Neutrophil (primary cell): ENCODE measurements around the gene FABP1.

Experiments
- H3K27ac ChIP-seq: fragments of 200-600 bp; sonication (generic); 2 replicates; pipeline ENCODE4 v1.5.1; 2016; ENCODE audit warnings: mild to moderate bottlenecking, moderate library complexity
- H3K27me3 ChIP-seq: fragments of 200-600 bp; sonication (generic); 2 replicates; pipeline ENCODE4 v1.6.0; 2016; ENCODE audit warnings: mild to moderate bottlenecking
- H3K36me3 ChIP-seq: fragments of 200-600 bp; sonication (generic); 2 replicates; pipeline ENCODE4 v1.5.1; 2017
- H3K4me1 ChIP-seq, 2 experiments: fragments of 200-600 bp in 1 of 2; sonication (generic) in 1 of 2; 1 replicate in 1 of 2; 2 replicates in 1 of 2; pipeline versions ENCODE4 v1.5.1 to v1.6.1; 2013 to 2016; ENCODE audit warnings: low read depth in 1 of 2, low read length in 1 of 2, mild to moderate bottlenecking in 1 of 2, moderate library complexity in 1 of 2; ENCODE audit not compliant: control insufficient read depth in 1 of 2, insufficient read depth in 1 of 2
- H3K4me3 ChIP-seq, 2 experiments: fragments of 200-600 bp in 1 of 2; sonication (generic) in 1 of 2; 1 replicate in 1 of 2; 2 replicates in 1 of 2; pipeline ENCODE4 v1.5.1; 2013 to 2016; ENCODE audit warnings: low read depth in 1 of 2, low read length in 1 of 2, mild to moderate bottlenecking in 1 of 2, moderate library complexity in 1 of 2
- H3K9me3 ChIP-seq: fragments of 200-600 bp; sonication (generic); 2 replicates; pipeline ENCODE4 v1.5.1; 2016
- TF ChIP-seq, protein P1 (sequence below): fragments of 200-600 bp; sonication (generic); IDR thresholded peaks from 2 replicates; pipeline ENCODE4 v1.5.1; 2016; ENCODE audit warnings: antibody characterized with exemption

The FABP1 gene

GRCh38 chr2:88097891-88098557 lies 29.8 kb downstream of the FABP1 start:
- no peaks in the 10 kb centered on the region for H3K4me1 ChIP-seq
- H3K4me3 ChIP-seq: no peak overlapping the region
- TF ChIP-seq, protein P1, sequence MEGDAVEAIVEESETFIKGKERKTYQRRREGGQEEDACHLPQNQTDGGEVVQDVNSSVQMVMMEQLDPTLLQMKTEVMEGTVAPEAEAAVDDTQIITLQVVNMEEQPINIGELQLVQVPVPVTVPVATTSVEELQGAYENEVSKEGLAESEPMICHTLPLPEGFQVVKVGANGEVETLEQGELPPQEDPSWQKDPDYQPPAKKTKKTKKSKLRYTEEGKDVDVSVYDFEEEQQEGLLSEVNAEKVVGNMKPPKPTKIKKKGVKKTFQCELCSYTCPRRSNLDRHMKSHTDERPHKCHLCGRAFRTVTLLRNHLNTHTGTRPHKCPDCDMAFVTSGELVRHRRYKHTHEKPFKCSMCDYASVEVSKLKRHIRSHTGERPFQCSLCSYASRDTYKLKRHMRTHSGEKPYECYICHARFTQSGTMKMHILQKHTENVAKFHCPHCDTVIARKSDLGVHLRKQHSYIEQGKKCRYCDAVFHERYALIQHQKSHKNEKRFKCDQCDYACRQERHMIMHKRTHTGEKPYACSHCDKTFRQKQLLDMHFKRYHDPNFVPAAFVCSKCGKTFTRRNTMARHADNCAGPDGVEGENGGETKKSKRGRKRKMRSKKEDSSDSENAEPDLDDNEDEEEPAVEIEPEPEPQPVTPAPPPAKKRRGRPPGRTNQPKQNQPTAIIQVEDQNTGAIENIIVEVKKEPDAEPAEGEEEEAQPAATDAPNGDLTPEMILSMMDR: no peak
- H3K9me3 ChIP-seq: no peaks in the 10 kb centered on the region
- H3K27me3 ChIP-seq: no peaks in the 10 kb centered on the region
- no peak overlapping the region for H3K27ac ChIP-seq
- H3K36me3 ChIP-seq: no peaks in the 10 kb centered on the region

- Histone ChIP-seq H3K9me3 (no peaks in the 10 kb centered on the region), H3K4me1 (peaks cover 6 to 7% of the 10 kb centered on the region in 2 experiments), H3K27me3 (no peaks in the 10 kb centered on the region), H3K36me3 (no peaks in the 10 kb centered on the region), H3K27ac (no peak overlapping the region), H3K4me3 (no peak overlapping the region)
- TF ChIP-seq, protein P1: no peak
These were observed 30.7 kb downstream of the FABP1 start for GRCh38 chr2:88097192-88097591.

- TF ChIP-seq, protein P1: no peak
- Histone ChIP-seq H3K27ac (no peak overlapping the region), H3K4me1 (peaks cover 10 to 12% of the 10 kb centered on the region in 2 experiments), H3K4me3 (no peak overlapping the region), H3K36me3 (no peaks in the 10 kb centered on the region), H3K9me3 (no peaks in the 10 kb centered on the region), H3K27me3 (no peaks in the 10 kb centered on the region)
These were observed 31.2 kb downstream of the FABP1 start for GRCh38 chr2:88096708-88097107.

DNA sequence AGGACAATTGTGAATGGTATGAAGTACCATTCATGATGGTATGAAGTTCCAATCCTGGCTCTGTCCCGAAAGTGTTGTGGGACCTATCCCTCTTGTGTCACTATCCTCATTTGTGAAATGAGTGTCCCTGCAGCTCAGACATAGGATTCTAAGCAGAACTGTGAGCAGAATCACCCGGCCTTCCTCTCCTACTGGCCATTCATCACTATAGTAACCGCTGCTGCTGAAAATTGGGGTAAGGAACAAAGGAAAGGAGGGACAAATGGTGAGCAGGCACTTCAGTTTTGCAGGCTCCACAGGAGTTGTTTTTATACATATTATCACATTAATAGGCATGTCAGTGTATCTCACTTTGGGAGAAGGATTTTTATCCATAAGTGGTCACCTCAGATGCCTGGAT lies 32.8 kb downstream of the FABP1 start:
- TF ChIP-seq, protein P1: no peak
- Histone ChIP-seq H3K9me3 (no peaks in the 10 kb centered on the region), H3K36me3 (no peaks in the 10 kb centered on the region), H3K4me3 (no peak overlapping the region), H3K27me3 (no peaks in the 10 kb centered on the region), H3K4me1 (peaks cover 10 to 12% of the 10 kb centered on the region in 2 experiments), H3K27ac (no peak overlapping the region)

- Histone ChIP-seq H3K36me3 (no peaks in the 10 kb centered on the region), H3K9me3 (no peaks in the 10 kb centered on the region), H3K27me3 (no peaks in the 10 kb centered on the region), H3K27ac (no peak overlapping the region), H3K4me1 (peaks cover 10 to 12% of the 10 kb centered on the region in 2 experiments), H3K4me3 (no peak overlapping the region)
- TF ChIP-seq, protein P1: no peak
These were observed 35.1 kb downstream of the FABP1 start for GRCh38 chr2:88092773-88093172.
